IMR-90 (cell line): ENCODE measurements around the gene NTMT2.

Experiments used
- CTCF ChIP-seq: conservative IDR thresholded peaks from 2 replicates; pipeline ENCODE4 v1.5.1; 2012; ENCODE audit warnings: mild to moderate bottlenecking, low read depth, low read length, improper control_type of control experiment
- FOS ChIP-seq: fragments of 150-350 bp; IDR thresholded peaks from 2 replicates; pipeline ENCODE4 v1.6.1; 2016; ENCODE audit warnings: low read depth, low read length
- MAFK ChIP-seq: IDR thresholded peaks from 2 replicates; pipeline ENCODE4 v1.6.1; 2012; ENCODE audit warnings: low read depth, low read length, improper control_type of control experiment
- POLR2A ChIP-seq: IDR thresholded peaks from 2 replicates; pipeline ENCODE4 v1.6.1; 2012; ENCODE audit warnings: mild to moderate bottlenecking, low read depth, low read length
- RFX5 ChIP-seq: IDR thresholded peaks from 2 replicates; pipeline ENCODE4 v1.8.0; 2012; ENCODE audit warnings: low read depth, mild to moderate bottlenecking, low read length, moderate library complexity

- TF ChIP-seq CTCF (0 out of 2 replicates have a peak, but pooled peaks have one; percentile 12), RFX5 (no peak), POLR2A (no peak), MAFK (no peak), FOS (peak; percentile 36; the same call in 1 of the 2 replicates)
These were observed 19.1 kb upstream of the NTMT2 start for GRCh38 chr1:170126696-170127095.
